ENCODE results near the gene SLC25A47. TPM values are rescaled to one million over a fixed set of nuclear protein-coding genes. Genes with fewer than 3 reads are reported as not detected.
A peak's percentile ranks its signal among the peaks of the same experiment; 100 is the strongest.

The SLC25A47 gene
- not detected in 2 replicates for total RNA-seq (2022)
- Bru-seq, nascent RNA: not detected
- percentile 16 among the genes with signal in this experiment for BruChase-seq, experiment 1, labeled RNA remaining after a 6-hour chase
- percentile 10 among the genes with signal in this experiment for BruChase-seq, experiment 2, labeled RNA remaining after a 2-hour chase
- long read RNA-seq: 0 reads

DNA sequence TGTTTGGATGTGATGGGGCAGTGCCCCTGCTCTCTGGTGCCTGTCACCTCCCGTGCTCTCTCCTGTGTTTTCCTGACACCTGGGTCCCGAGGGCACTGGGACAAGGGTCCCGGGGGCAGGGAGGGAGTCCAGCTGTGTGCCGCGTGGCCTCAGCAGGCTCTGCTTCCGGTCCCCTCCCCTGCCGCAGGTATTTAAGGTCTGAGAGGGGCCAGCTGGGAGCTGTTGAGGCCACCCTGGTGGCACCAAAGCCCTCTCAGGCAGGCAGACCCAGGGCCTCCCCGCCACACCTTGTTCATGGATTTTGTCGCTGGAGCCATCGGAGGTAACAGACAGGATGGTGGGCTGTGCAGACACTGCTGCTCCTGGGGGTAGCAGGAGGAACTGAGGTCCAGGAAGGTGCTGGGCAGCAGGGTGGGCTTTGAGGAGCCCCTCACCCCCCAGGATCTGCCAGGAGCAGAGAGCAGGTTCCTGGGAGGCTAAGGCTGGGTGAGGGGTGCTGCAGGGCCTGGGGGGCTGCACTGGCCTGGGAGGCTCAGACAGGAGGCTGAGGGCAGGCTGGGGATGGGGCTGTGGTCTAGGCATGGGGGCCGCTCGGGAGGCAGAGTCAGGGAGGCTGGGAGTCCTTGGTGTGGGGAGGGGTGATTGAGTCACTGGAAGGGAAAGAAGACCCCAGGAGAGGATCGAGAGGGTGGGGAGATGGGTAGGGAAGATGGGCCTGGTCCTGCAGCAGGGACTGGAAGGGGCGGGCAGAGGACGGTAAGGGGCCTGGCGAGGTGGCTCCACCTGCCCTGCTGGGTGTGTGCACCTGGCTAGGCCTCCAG, at the start of gene SLC25A47:
SLC25A47 (plus strand) TSS at position 219 of the 821 bp plus-strand sequence; CDS start at position 295, 76 bp downstream.
- no peak within 1 kb of the TSS for H3K27ac Mint-ChIP-seq (ENCODE audit: low read depth, unreplicated experiment)
- no peaks in the 10 kb centered on the region for H3K27me3 Mint-ChIP-seq (ENCODE audit: insufficient read depth, unreplicated experiment)
- H3K9me3 Mint-ChIP-seq (ENCODE audit: unreplicated experiment): no peaks in the 10 kb centered on the region
- ChIA-PET CTCF (interaction anchor here (0.6 kb wide), 1 partner anchor 62 kb away, joined by 4 read pairs; no protein-coding TSS in a partner anchor), POLR2A (interaction anchor here (1.2 kb wide), 1 partner anchor 18 kb away, joined by 3 read pairs; no protein-coding TSS in a partner anchor)
- BruUV-seq (replicated peaks): no TSS peak
- no peak for DNase-seq (ENCODE audit: unreplicated experiment)
- H3K4me3 Mint-ChIP-seq (ENCODE audit: unreplicated experiment): no peak within 1 kb of the TSS
- peaks cover 7% of the 10 kb centered on the region for H3K36me3 Mint-ChIP-seq (ENCODE audit: insufficient read depth, unreplicated experiment)
- intact Hi-C loops (cut with micrococcal nuclease): no loop called here
- no peak for TF ChIP-seq CTCF (IDR thresholded peaks at IDR 0.05; ENCODE audit: unreplicated experiment)
- H3K4me1 Mint-ChIP-seq (ENCODE audit: insufficient read depth, unreplicated experiment): peaks cover 8% of the 10 kb centered on the region

GRCh38 chr14:100274250-100274649, 48.9 kb upstream of the SLC25A47 start:
- intact Hi-C loops (cut with micrococcal nuclease): no loop called here
- Mint-ChIP-seq H3K9me3 (ENCODE audit: unreplicated experiment) (no peaks in the 10 kb centered on the region), H3K27ac (ENCODE audit: low read depth, unreplicated experiment) (no peak overlapping the region), H3K4me3 (ENCODE audit: unreplicated experiment) (no peak overlapping the region), H3K36me3 (ENCODE audit: insufficient read depth, unreplicated experiment) (peaks cover 16% of the 10 kb centered on the region), H3K27me3 (ENCODE audit: insufficient read depth, unreplicated experiment) (no peaks in the 10 kb centered on the region), H3K4me1 (ENCODE audit: insufficient read depth, unreplicated experiment) (peaks cover 5% of the 10 kb centered on the region)
- TF ChIP-seq CTCF (IDR thresholded peaks at IDR 0.05; ENCODE audit: unreplicated experiment): no peak
- POLR2A ChIA-PET: no interaction called here
- no TSS peak for BruUV-seq (replicated peaks)
- no peak for DNase-seq (ENCODE audit: unreplicated experiment)
- CTCF ChIA-PET: interaction anchor here (1.7 to 3.1 kb wide), 2 partner anchors 11 to 28 kb away, joined by 4 to 10 read pairs; no protein-coding TSS in a partner anchor

GRCh38 chr14:100275214-100275613, 47.9 kb upstream of the SLC25A47 start:
- ChIA-PET CTCF (no interaction called here), POLR2A (interaction anchor here (1.0 kb wide), 1 partner anchor 102 kb away, joined by 3 read pairs; no protein-coding TSS in a partner anchor)
- no peaks in the 10 kb centered on the region for H3K9me3 Mint-ChIP-seq (ENCODE audit: unreplicated experiment)
- no peak for DNase-seq (ENCODE audit: unreplicated experiment)
- H3K27ac Mint-ChIP-seq (ENCODE audit: low read depth, unreplicated experiment): no peak overlapping the region
- intact Hi-C loops (cut with micrococcal nuclease): no loop called here
- H3K36me3 Mint-ChIP-seq (ENCODE audit: insufficient read depth, unreplicated experiment): peaks cover 18% of the 10 kb centered on the region
- H3K27me3 Mint-ChIP-seq (ENCODE audit: insufficient read depth, unreplicated experiment): no peaks in the 10 kb centered on the region
- H3K4me3 Mint-ChIP-seq (ENCODE audit: unreplicated experiment): no peak overlapping the region
- H3K4me1 Mint-ChIP-seq (ENCODE audit: insufficient read depth, unreplicated experiment): peaks cover 10% of the 10 kb centered on the region
- no peak for TF ChIP-seq CTCF (IDR thresholded peaks at IDR 0.05; ENCODE audit: unreplicated experiment)
- BruUV-seq (replicated peaks): no TSS peak

- BruUV-seq (replicated peaks): no TSS peak
- POLR2A ChIA-PET: interaction anchor here (0.6 to 0.9 kb wide), 4 partner anchors 21 to 99 kb away, joined by 3 read pairs; no protein-coding TSS in a partner anchor
- H3K36me3 Mint-ChIP-seq (ENCODE audit: insufficient read depth, unreplicated experiment): peaks cover 39% of the 10 kb centered on the region
- intact Hi-C loops (cut with micrococcal nuclease): no loop called here
- no peak for TF ChIP-seq CTCF (IDR thresholded peaks at IDR 0.05; ENCODE audit: unreplicated experiment)
- H3K4me1 Mint-ChIP-seq (ENCODE audit: insufficient read depth, unreplicated experiment): peaks cover 29% of the 10 kb centered on the region
- peak; percentile 51 for DNase-seq (ENCODE audit: unreplicated experiment)
- CTCF ChIA-PET: interaction anchor here (0.6 to 1.8 kb wide), 4 partner anchors 21 to 107 kb away, joined by 3 to 6 read pairs (median 4); no protein-coding TSS in a partner anchor
- no peak overlapping the region for H3K27ac Mint-ChIP-seq (ENCODE audit: low read depth, unreplicated experiment)
- H3K4me3 Mint-ChIP-seq (ENCODE audit: unreplicated experiment): no peak overlapping the region
- H3K27me3 Mint-ChIP-seq (ENCODE audit: insufficient read depth, unreplicated experiment): no peaks in the 10 kb centered on the region
- H3K9me3 Mint-ChIP-seq (ENCODE audit: unreplicated experiment): no peaks in the 10 kb centered on the region
Observed at GRCh38 chr14:100278702-100279101, 44.4 kb upstream of the SLC25A47 start.

All from MCF 10A (cell line).